ENCODE results near the gene UTP18. TPM values are rescaled to one million over a fixed set of nuclear protein-coding genes. Genes with fewer than 3 reads are reported as not detected.

UTP18 gene
- total and polyA plus RNA-seq, 4 donors = 12.4 to 17.4 (median 14.2) TPM

GRCh38 chr17:51258756-51259563 is 1.4 kb upstream of the UTP18 start:
- peak overlapping the region in 1 of 2 donors; percentile 16 for H3K9ac ChIP-seq (ENCODE audit: low read depth in 1 of 2, low read length in 2 of 2)
- H3K4me1 ChIP-seq (ENCODE audit: control insufficient read depth in 4 of 4, insufficient read depth in 4 of 4, low read length in 3 of 4) = peaks cover 11 to 53% (median 47%) of the 10 kb centered on the region in 4 donors
- DNase-seq (ENCODE audit: low spot score) = peak; percentile 52
- peak overlapping the region; percentile 98 for H3K27ac ChIP-seq (ENCODE audit: low read depth in 1 of 2, low read length in 2 of 2)
- no peaks in the 10 kb centered on the region for H3K27me3 ChIP-seq (ENCODE audit: control insufficient read depth in 4 of 4, insufficient read depth in 4 of 4, low read length in 3 of 4)
- no peaks in the 10 kb centered on the region for H3K9me3 ChIP-seq (ENCODE audit: control insufficient read depth in 4 of 4, low read length in 3 of 4)
- 3% methylated on average over 18 of the region's 18 CpGs for WGBS
- H3K36me3 ChIP-seq (ENCODE audit: control insufficient read depth in 4 of 4, insufficient read depth in 3 of 4, low read depth in 1 of 4, low read length in 3 of 4) = peaks cover 0 to 1% (median 0%) of the 10 kb centered on the region in 4 donors
- TF ChIP-seq MAX (IDR thresholded peaks at IDR 0.05) (peak; percentile 45), JUND (IDR thresholded peaks at IDR 0.05) (no peak), GABPA (IDR thresholded peaks at IDR 0.05 in 1 of 2, conservative IDR thresholded peaks at IDR 0.05 in 1 of 2) (no peak), SP1 (IDR thresholded peaks at IDR 0.05) (no peak), NR2F2 (IDR thresholded peaks at IDR 0.05) (no peak)
- peak overlapping the region; percentile 73 to 91 (median 81) for H3K4me3 ChIP-seq (ENCODE audit: low read depth in 1 of 3, low read length in 3 of 3)

- TF ChIP-seq YY1 (IDR thresholded peaks at IDR 0.05) = no peak
- TF ChIP-seq RXRA (IDR thresholded peaks at IDR 0.05) = peak; percentile 66 to 72
- TF ChIP-seq JUND (IDR thresholded peaks at IDR 0.05) = peak in 1 of 2 donors; percentile 33
- no peaks in the 10 kb centered on the region for H3K9me3 ChIP-seq (ENCODE audit: control insufficient read depth in 4 of 4, low read length in 3 of 4)
- peak within 1 kb of the TSS; percentile 91 to 94 (median 93) for H3K4me3 ChIP-seq (ENCODE audit: low read depth in 1 of 3, low read length in 3 of 3)
- DNase-seq (ENCODE audit: low spot score) = peak; percentile 92
- H3K9ac ChIP-seq (ENCODE audit: low read depth in 1 of 2, low read length in 2 of 2) = peak within 1 kb of the TSS; percentile 85 to 99
- under 1% methylated on average over 42 of the region's 42 CpGs for WGBS
- H3K36me3 ChIP-seq (ENCODE audit: control insufficient read depth in 4 of 4, insufficient read depth in 3 of 4, low read depth in 1 of 4, low read length in 3 of 4) = peaks cover 0 to 1% (median 0%) of the 10 kb centered on the region in 4 donors
- H3K27ac ChIP-seq (ENCODE audit: low read depth in 1 of 2, low read length in 2 of 2) = peak within 1 kb of the TSS; percentile 98
- H3K27me3 ChIP-seq (ENCODE audit: control insufficient read depth in 4 of 4, insufficient read depth in 4 of 4, low read length in 3 of 4) = no peaks in the 10 kb centered on the region
- peaks cover 11 to 53% (median 47%) of the 10 kb centered on the region in 4 donors for H3K4me1 ChIP-seq (ENCODE audit: control insufficient read depth in 4 of 4, insufficient read depth in 4 of 4, low read length in 3 of 4)
These were observed 646 bp upstream of the UTP18 start, which contains the start of gene MBTD1 for GRCh38 chr17:51259564-51260236. Gene MBTD1 (minus strand): TSS chr17:51260049. CDS start chr17:51225161, 34,888 bp downstream.

- Histone ChIP-seq H3K9ac (ENCODE audit: low read depth in 1 of 2, low read length in 2 of 2) (peak overlapping the region; percentile 74 to 83), H3K27me3 (ENCODE audit: control insufficient read depth in 4 of 4, insufficient read depth in 4 of 4, low read length in 3 of 4) (no peaks in the 10 kb centered on the region), H3K4me3 (ENCODE audit: low read depth in 1 of 3, low read length in 3 of 3) (peak overlapping the region; percentile 91 to 94 (median 93)), H3K36me3 (ENCODE audit: control insufficient read depth in 4 of 4, insufficient read depth in 3 of 4, low read depth in 1 of 4, low read length in 3 of 4) (peaks cover 0 to 4% (median 2%) of the 10 kb centered on the region in 4 donors), H3K9me3 (ENCODE audit: control insufficient read depth in 4 of 4, low read length in 3 of 4) (no peaks in the 10 kb centered on the region), H3K4me1 (ENCODE audit: control insufficient read depth in 4 of 4, insufficient read depth in 4 of 4, low read length in 3 of 4) (peaks cover 7 to 40% (median 37%) of the 10 kb centered on the region in 4 donors), H3K27ac (ENCODE audit: low read depth in 1 of 2, low read length in 2 of 2) (peak overlapping the region; percentile 98)
- DNase-seq (ENCODE audit: low spot score) = peak; percentile 41
- WGBS = 8% methylated on average over 42 of the region's 42 CpGs
- TF ChIP-seq ZBTB33 (IDR thresholded peaks at IDR 0.05) (no peak), YY1 (IDR thresholded peaks at IDR 0.05) (peak; percentile 35)
These were observed 948 bp downstream of the UTP18 start for GRCh38 chr17:51261024-51261963.
